CD14-positive monocyte (primary cell): ENCODE measurements around the gene PLXND1. TPM values are rescaled to one million over a fixed set of nuclear protein-coding genes. Genes with fewer than 3 reads are reported as not detected.

Experiments
- DNase-seq, 3 donors: peaks; one replicate each; pipeline ENCODE4 v3.0.0-alpha.2; 2011 to 2022
- H2AFZ ChIP-seq: 2 replicates; pipeline ENCODE4 v1.6.0; 2012; ENCODE audit warnings: mild to moderate bottlenecking, low read depth, low read length, inconsistent platforms; ENCODE audit not compliant: insufficient read depth, poor library complexity, severe bottlenecking
- H3K27ac ChIP-seq, 2 donors: 1 replicate in 1 of 2; 2 replicates in 1 of 2; pipeline ENCODE4 v1.5.1; 2012 to 2013; ENCODE audit warnings: low read length in 2 of 2, control low read depth in 1 of 2, inconsistent platforms in 1 of 2, low read depth in 1 of 2, mild to moderate bottlenecking in 1 of 2
- H3K27me3 ChIP-seq, 2 donors: one replicate each; pipeline versions ENCODE4 v1.6.0 to v1.6.1; 2011 to 2013; ENCODE audit warnings: low read length in 2 of 2; ENCODE audit not compliant: control insufficient read depth in 2 of 2, insufficient read depth in 2 of 2
- H3K36me3 ChIP-seq, 2 donors: replicated peaks in 1 of 2; 1 replicate in 1 of 2; 2 replicates in 1 of 2; pipeline versions ENCODE4 v1.5.1 to v1.6.1; 2012 to 2013; ENCODE audit warnings: low read length in 2 of 2, control low read depth in 1 of 2, inconsistent platforms in 1 of 2, mild to moderate bottlenecking in 1 of 2; ENCODE audit not compliant: insufficient read depth in 2 of 2, control insufficient read depth in 1 of 2
- H3K4me1 ChIP-seq, 2 donors: 1 replicate in 1 of 2; 2 replicates in 1 of 2; pipeline versions ENCODE4 v1.5.1 to v1.6.1; 2012 to 2013; ENCODE audit warnings: low read length in 2 of 2, control low read depth in 1 of 2, inconsistent platforms in 1 of 2, mild to moderate bottlenecking in 1 of 2, moderate library complexity in 1 of 2; ENCODE audit not compliant: insufficient read depth in 2 of 2, control insufficient read depth in 1 of 2
- H3K4me2 ChIP-seq: replicated peaks from 2 replicates; pipeline ENCODE3; 2012; ENCODE audit warnings: low read length, moderate library complexity, mild to moderate bottlenecking; ENCODE audit not compliant: poor library complexity, severe bottlenecking; ENCODE audit errors: extremely low read depth
- H3K4me3 ChIP-seq, 3 experiments: fragments of 200-600 bp in 1 of 3; sonication (generic) in 1 of 3; replicated peaks in 1 of 3; 1 replicate in 2 of 3; 2 replicates in 1 of 3; pipeline ENCODE4 v1.5.1; 2011 to 2013; ENCODE audit warnings: low read length in 3 of 3, mild to moderate bottlenecking in 3 of 3, control low read depth in 2 of 3, low read depth in 2 of 3, inconsistent platforms in 1 of 3, moderate library complexity in 1 of 3
- H3K79me2 ChIP-seq: 2 replicates; pipeline ENCODE4 v1.6.0; 2012; ENCODE audit warnings: mild to moderate bottlenecking, control low read depth, inconsistent platforms, low read length, moderate library complexity; ENCODE audit not compliant: insufficient read depth
- H3K9ac ChIP-seq: 2 replicates; pipeline ENCODE4 v1.6.0; 2017; ENCODE audit warnings: low read length, mild to moderate bottlenecking; ENCODE audit not compliant: insufficient read depth, poor library complexity, severe bottlenecking
- H3K9me3 ChIP-seq, 2 donors: replicated peaks in 1 of 2; 1 replicate in 1 of 2; 2 replicates in 1 of 2; pipeline versions ENCODE4 v1.5.1 to v1.6.1; 2012 to 2013; ENCODE audit warnings: low read length in 2 of 2, control low read depth in 1 of 2; ENCODE audit not compliant: control insufficient read depth in 1 of 2, insufficient read depth in 1 of 2
- H4K20me1 ChIP-seq: 2 replicates; pipeline ENCODE4 v1.6.0; 2012; ENCODE audit warnings: mild to moderate bottlenecking, low read length, control low read depth, moderate library complexity; ENCODE audit not compliant: insufficient read depth
- H3K27ac Mint-ChIP-seq, 7 donors: one replicate each; pipeline ENCODE4 v1.8.0; 2020; ENCODE audit warnings: mild to moderate bottlenecking in 7 of 7, mixed read lengths in 7 of 7, moderate library complexity in 6 of 7, inconsistent platforms in 2 of 7
- H3K27me3 Mint-ChIP-seq, 3 donors: one replicate each; pipeline ENCODE4 v1.8.0; 2021 to 2022; ENCODE audit warnings: low read depth in 3 of 3, mild to moderate bottlenecking in 3 of 3, mixed read lengths in 3 of 3, moderate library complexity in 3 of 3, inconsistent platforms in 1 of 3
- H3K36me3 Mint-ChIP-seq, 2 donors: one replicate each; pipeline ENCODE4 v1.8.0; 2020; ENCODE audit warnings: mixed read lengths in 2 of 2, inconsistent platforms in 1 of 2, mild to moderate bottlenecking in 1 of 2
- H3K4me1 Mint-ChIP-seq: one replicate; pipeline ENCODE4 v1.8.0; 2020; ENCODE audit warnings: mild to moderate bottlenecking, mixed read lengths
- H3K4me3 Mint-ChIP-seq, 2 donors: one replicate each; pipeline ENCODE4 v1.8.0; 2020; ENCODE audit warnings: mild to moderate bottlenecking in 2 of 2, mixed read lengths in 2 of 2, moderate library complexity in 1 of 2
- H3K9me3 Mint-ChIP-seq, 7 donors: one replicate each; pipeline ENCODE4 v1.8.0; 2020 to 2022; ENCODE audit warnings: mixed read lengths in 7 of 7, mild to moderate bottlenecking in 6 of 7, moderate library complexity in 6 of 7, inconsistent platforms in 2 of 7
- CTCF ChIP-seq: fragments of 200-600 bp; IDR thresholded peaks from one replicate; pipeline ENCODE4 v1.8.0; 2022; ENCODE audit warnings: antibody characterized with exemption, mild to moderate bottlenecking
- WGBS: methylation state at CpG from one replicate; pipeline ENCODE4 v1.1.5; 2013; ENCODE audit warnings: missing lambda C conversion rate; ENCODE audit not compliant: insufficient coverage; 5-methylcytosine and 5-hydroxymethylcytosine counted together
- intact Hi-C, 2 donors: fragments of 100-400 bp; cut with micrococcal nuclease; formaldehyde crosslinking; loops; one replicate each; pipeline versions ENCODE4 v1.15.0 to v1.15.1; 2023
- polyA plus RNA-seq, 3 donors: library from polyadenylated mRNA; depleted of rRNA in 1 of 3; unstranded in 2 of 3; stranded (reverse) in 1 of 3; fragments of 300-500 nt in 2 of 3; fragments of >200 nt in 1 of 3; fragmentation: Illumina TruSeq in 2 of 3; gene quantifications; 1 replicate in 2 of 3; 2 replicates in 1 of 3; pipeline ENCODE4 v1.2.3, GENCODE V29; 2012 to 2021

The PLXND1 gene
- polyA plus RNA-seq, 3 donors: 7.1 to 170 (median 9.9) TPM

DNA sequence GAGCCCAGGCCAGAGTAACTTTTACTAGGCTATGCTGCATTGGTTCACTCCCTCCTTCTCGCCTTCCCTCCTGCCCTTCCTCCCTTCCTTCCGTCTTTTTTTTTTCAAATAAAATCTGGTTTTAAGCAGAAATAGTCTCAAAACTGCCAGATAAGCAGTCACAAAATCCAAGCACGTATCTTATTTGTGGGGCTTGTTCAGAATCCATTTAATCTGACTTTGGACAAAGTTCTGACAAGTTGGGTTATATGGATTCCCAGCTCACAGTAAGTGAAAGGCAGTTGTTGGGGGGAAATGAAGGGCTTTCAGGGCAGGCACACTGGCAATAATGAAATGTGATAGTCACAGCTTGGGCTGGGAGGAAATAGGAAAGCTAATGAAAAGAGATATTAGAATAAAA is 32.0 kb upstream of the PLXND1 start:
- Histone ChIP-seq H3K9me3 (no peaks in the 10 kb centered on the region), H2AFZ (no peak overlapping the region), H3K4me2 (no peak overlapping the region), H3K27me3 (no peaks in the 10 kb centered on the region), H4K20me1 (no peaks in the 10 kb centered on the region), H3K4me1 (no peaks in the 10 kb centered on the region), H3K36me3 (no peaks in the 10 kb centered on the region), H3K4me3 (no peak overlapping the region), H3K9ac (no peak overlapping the region), H3K79me2 (no peaks in the 10 kb centered on the region), H3K27ac (no peak overlapping the region)
- no peak for DNase-seq
- Mint-ChIP-seq H3K4me3 (no peak overlapping the region), H3K27me3 (peaks cover 0 to 2% (median 1%) of the 10 kb centered on the region in 3 donors), H3K4me1 (peaks cover 3% of the 10 kb centered on the region), H3K36me3 (no peaks in the 10 kb centered on the region), H3K27ac (no peak overlapping the region), H3K9me3 (peaks cover 0 to 2% (median 0%) of the 10 kb centered on the region in 7 donors)
- no CpG with 5 or more reads among the region's 3 CpGs for WGBS
- intact Hi-C loops: no loop called here
- no peak for TF ChIP-seq CTCF

DNA sequence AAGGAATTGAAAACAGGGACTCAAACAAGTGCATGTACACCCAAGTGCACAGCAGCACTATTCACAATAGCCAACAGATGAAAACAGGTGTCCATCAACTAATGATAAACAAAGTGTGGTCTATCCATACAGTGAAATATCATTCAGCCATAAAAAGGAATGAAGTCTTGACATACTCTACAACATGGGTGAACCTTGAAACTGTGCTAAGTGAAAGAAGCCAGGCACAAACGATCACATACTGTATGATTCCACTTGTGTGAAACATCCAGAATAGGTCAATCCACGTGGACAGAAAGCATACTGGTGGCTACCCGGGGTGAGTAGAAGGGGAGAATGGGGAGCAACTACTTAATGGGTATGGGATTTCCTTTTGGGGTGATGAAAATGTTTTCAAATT is 29.6 kb upstream of the PLXND1 start:
- H4K20me1 ChIP-seq: no peaks in the 10 kb centered on the region
- Mint-ChIP-seq H3K4me3 (no peak overlapping the region), H3K9me3 (peaks cover 0 to 2% (median 0%) of the 10 kb centered on the region in 7 donors), H3K4me1 (peaks cover 3% of the 10 kb centered on the region), H3K27ac (no peak overlapping the region), H3K27me3 (peaks cover 0 to 4% (median 0%) of the 10 kb centered on the region in 3 donors), H3K36me3 (no peaks in the 10 kb centered on the region)
- H3K27me3 ChIP-seq: no peaks in the 10 kb centered on the region
- 100% methylated on average over 2 of the region's 3 CpGs for WGBS
- no peak overlapping the region for H3K27ac ChIP-seq
- intact Hi-C loops: no loop called here
- H2AFZ ChIP-seq: no peak overlapping the region
- H3K9ac ChIP-seq: no peak overlapping the region
- no peak for TF ChIP-seq CTCF
- no peaks in the 10 kb centered on the region for H3K36me3 ChIP-seq
- H3K79me2 ChIP-seq: no peaks in the 10 kb centered on the region
- no peaks in the 10 kb centered on the region for H3K9me3 ChIP-seq
- no peak overlapping the region for H3K4me3 ChIP-seq
- no peak overlapping the region for H3K4me2 ChIP-seq
- no peaks in the 10 kb centered on the region for H3K4me1 ChIP-seq
- DNase-seq: no peak
